ENCODE measurements around the gene UBXN7.
"Not testable (repeated sequence)": the region's sequence is repeated elsewhere in the genome, so short reads cannot be mapped to it uniquely, and the experiment has no call there.

UBXN7 gene

GRCh38 chr3:196440696-196441095 lies 8.5 kb upstream of the UBXN7 start:
- Histone ChIP-seq H3K36me3 (no peaks in the 10 kb centered on the region), H3K27ac (no peak overlapping the region), H3K27me3 (no peaks in the 10 kb centered on the region), H3K4me3 (ENCODE audit: low read depth in 1 of 2, low read length in 1 of 2) (no peak overlapping the region), H3K4me1 (ENCODE audit: control insufficient read depth in 1 of 2, insufficient read depth in 1 of 2, low read depth in 1 of 2, low read length in 1 of 2) (no peaks in the 10 kb centered on the region), H3K9me3 (no peaks in the 10 kb centered on the region)
- TF ChIP-seq CTCF (IDR thresholded peaks at IDR 0.05), result no peak

GRCh38 chr3:196440041-196440537 lies 7.9 kb upstream of the UBXN7 start:
- Histone ChIP-seq H3K27ac (no peak overlapping the region), H3K27me3 (no peaks in the 10 kb centered on the region), H3K36me3 (no peaks in the 10 kb centered on the region), H3K9me3 (no peaks in the 10 kb centered on the region), H3K4me3 (ENCODE audit: low read depth in 1 of 2, low read length in 1 of 2) (no peak overlapping the region), H3K4me1 (ENCODE audit: control insufficient read depth in 1 of 2, insufficient read depth in 1 of 2, low read depth in 1 of 2, low read length in 1 of 2) (no peaks in the 10 kb centered on the region)
- no peak for TF ChIP-seq CTCF (IDR thresholded peaks at IDR 0.05)

GRCh38 chr3:196431181-196432136 lies 768 bp downstream of the UBXN7 start:
- no peaks in the 10 kb centered on the region for H3K9me3 ChIP-seq
- H3K4me1 ChIP-seq (ENCODE audit: control insufficient read depth in 1 of 2, insufficient read depth in 1 of 2, low read depth in 1 of 2, low read length in 1 of 2), result peaks cover 23 to 25% of the 10 kb centered on the region in 2 experiments
- no peaks in the 10 kb centered on the region for H3K27me3 ChIP-seq
- peaks cover 10% of the 10 kb centered on the region for H3K36me3 ChIP-seq
- peak overlapping the region; percentile 94 for H3K27ac ChIP-seq
- peak overlapping the region; percentile 93 to 96 for H3K4me3 ChIP-seq (ENCODE audit: low read depth in 1 of 2, low read length in 1 of 2)
- no peak for TF ChIP-seq CTCF (IDR thresholded peaks at IDR 0.05)

- Histone ChIP-seq H3K36me3 (peaks cover 17% of the 10 kb centered on the region), H3K4me1 (ENCODE audit: control insufficient read depth in 1 of 2, insufficient read depth in 1 of 2, low read depth in 1 of 2, low read length in 1 of 2) (peaks cover 19 to 23% of the 10 kb centered on the region in 2 experiments), H3K27ac (no peak overlapping the region), H3K27me3 (no peaks in the 10 kb centered on the region), H3K9me3 (no peaks in the 10 kb centered on the region), H3K4me3 (ENCODE audit: low read depth in 1 of 2, low read length in 1 of 2) (no peak overlapping the region)
- no peak for TF ChIP-seq CTCF (IDR thresholded peaks at IDR 0.05)
These were observed 4.2 kb downstream of the UBXN7 start for GRCh38 chr3:196428041-196428440.

- not testable (repeated sequence) for H3K4me3 ChIP-seq (ENCODE audit: low read depth in 1 of 2, low read length in 1 of 2); H3K27ac ChIP-seq; H3K9me3 ChIP-seq; H3K27me3 ChIP-seq; H3K4me1 ChIP-seq (ENCODE audit: control insufficient read depth in 1 of 2, insufficient read depth in 1 of 2, low read depth in 1 of 2, low read length in 1 of 2)
- peaks cover 17% of the 10 kb centered on the region for H3K36me3 ChIP-seq
These were observed 7.8 kb downstream of the UBXN7 start for GRCh38 chr3:196424421-196424820.
